ENCODE measurements around the gene CRYAA. TPM values are rescaled to one million over a fixed set of nuclear protein-coding genes. Genes with fewer than 3 reads are reported as not detected.

The CRYAA gene
- total and polyA plus RNA-seq, 2 of the 8 experiments (the other 6 are each of a cell fraction or from before 2014, with no cell fraction given) = not detected

DNA sequence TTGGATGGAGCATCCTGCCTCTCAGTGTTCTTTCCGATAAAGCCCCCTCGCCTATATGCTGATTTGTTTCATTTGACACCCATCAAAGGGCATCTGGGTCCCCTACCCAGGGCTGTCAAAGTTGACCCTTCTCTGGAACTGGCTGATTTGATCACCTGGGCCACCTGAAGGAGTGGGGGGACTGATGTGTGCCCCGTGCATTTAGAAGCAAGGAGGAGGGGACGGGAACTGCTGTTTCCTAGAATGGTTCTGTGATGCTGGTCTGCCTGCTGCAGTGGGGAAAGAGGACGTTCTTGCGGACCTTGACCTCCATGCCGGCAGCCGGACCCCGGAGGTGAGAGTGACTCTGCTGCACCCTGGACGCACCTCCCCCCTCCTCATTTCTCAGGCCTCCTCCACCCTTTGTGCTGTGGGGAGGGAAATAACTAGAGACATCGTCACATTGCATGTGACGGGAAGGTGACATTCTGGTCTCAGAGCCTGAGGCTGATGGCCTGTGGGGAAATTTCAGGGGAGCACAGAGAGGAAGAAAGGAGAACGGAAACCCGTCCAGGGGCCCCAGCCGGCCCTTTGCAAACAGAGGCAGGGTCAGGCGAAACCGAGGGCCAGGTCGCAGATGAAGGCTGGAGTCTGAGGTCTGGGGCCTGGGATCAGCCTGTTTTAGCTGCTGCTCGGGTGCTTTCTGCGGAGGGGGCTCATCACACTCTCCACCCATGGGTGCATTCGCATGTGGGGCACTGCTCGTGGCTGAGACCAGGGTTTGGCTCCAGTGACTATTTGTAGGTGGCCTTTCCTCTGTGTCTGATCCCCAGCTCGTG, 25.7 kb downstream of the CRYAA start:
- H3K4me1 ChIP-seq (replicated peaks in 1 of 4; ENCODE audit: control insufficient read depth in 3 of 4, insufficient read depth in 4 of 4, low read length in 3 of 4) = peaks cover 0 to 5% (median 1%) of the 10 kb centered on the region in 4 experiments; a peak in 1 of 7 replicates
- H4K5ac ChIP-seq (ENCODE audit: insufficient read length, low read depth, low read length) = no peak overlapping the region
- no peaks in the 10 kb centered on the region for H3K9me3 ChIP-seq (ENCODE audit: insufficient read depth in 2 of 2, low read depth in 1 of 2, low read length in 1 of 2)
- no peak overlapping the region for H3K14ac ChIP-seq (ENCODE audit: insufficient read length)
- no peak overlapping the region for H4K91ac ChIP-seq (replicated peaks; ENCODE audit: insufficient read length, low read length)
- no peak overlapping the region for H3K4me2 ChIP-seq (ENCODE audit: insufficient read depth in 1 of 2, low read depth in 2 of 2, low read length in 2 of 2)
- H3K36me3 ChIP-seq (ENCODE audit: control insufficient read depth in 2 of 4, insufficient read depth in 4 of 4, low read length in 3 of 4) = no peaks in the 10 kb centered on the region
- no peak for DNase-seq (ENCODE audit: low read depth in 1 of 2, low spot score in 2 of 2)
- H3K23me2 ChIP-seq (ENCODE audit: low read depth, low read length) = peaks cover 4% of the 10 kb centered on the region; the same call in 1 of the 2 replicates
- WGBS, 2 experiments (ENCODE audit: extremely low coverage in 1 of 2, insufficient coverage in 1 of 2, insufficient read length in 1 of 2, insufficient replicate concordance in 2 of 2, low coverage in 1 of 2, low lambda C conversion rate in 2 of 2, missing lambda C conversion rate in 1 of 2) = 85% methylated on average over 20 of the region's 23 CpGs; no CpG with 5 or more reads in 1 of the 2 experiments
- H2BK20ac ChIP-seq (ENCODE audit: low read length) = no peak overlapping the region
- no peak overlapping the region for H2AK5ac ChIP-seq (ENCODE audit: low read depth, low read length)
- no peak overlapping the region for H3K4me3 ChIP-seq (ENCODE audit: extremely low read depth in 1 of 4, insufficient read depth in 2 of 4, low read depth in 3 of 4, low read length in 4 of 4)
- POLR2A ChIA-PET (ENCODE audit: partially characterized antibody) = interaction anchor here (0.6 kb wide), 2 partner anchors 458 to 1153 kb away, joined by 3 read pairs; no protein-coding TSS in a partner anchor
- no peak overlapping the region for H3K27ac ChIP-seq (ENCODE audit: low read depth, low read length)
- peak overlapping the region; percentile 53; the same call in 1 of the 2 replicates for H4K8ac ChIP-seq (ENCODE audit: extremely low read depth, insufficient read depth, low read length)
- no peaks in the 10 kb centered on the region for H3K27me3 ChIP-seq (replicated peaks in 1 of 4; ENCODE audit: control insufficient read depth in 3 of 4, extremely low read depth in 1 of 4, insufficient read depth in 3 of 4, low read length in 3 of 4)
- no peaks in the 10 kb centered on the region for H3K79me2 ChIP-seq (ENCODE audit: control insufficient read depth in 1 of 2, insufficient read depth in 2 of 2, low read length in 2 of 2)
- H3K23ac ChIP-seq (ENCODE audit: insufficient read length) = no peak overlapping the region
- no peaks in the 10 kb centered on the region for H3K79me1 ChIP-seq (ENCODE audit: low read depth, low read length)
- no peak overlapping the region; the same call in 1 of the 2 replicates for H2BK15ac ChIP-seq (ENCODE audit: low read length)
- no peak overlapping the region for H2BK120ac ChIP-seq (replicated peaks; ENCODE audit: low read depth, low read length)
- H2BK5ac ChIP-seq (ENCODE audit: low read depth, low read length) = no peak overlapping the region
- H2AFZ ChIP-seq (ENCODE audit: low read length) = no peak overlapping the region
- no peak overlapping the region for H3K56ac ChIP-seq (replicated peaks; ENCODE audit: insufficient read length, low read depth, low read length)
- no peak overlapping the region for H3K9ac ChIP-seq (replicated peaks in 1 of 4; ENCODE audit: extremely low read depth in 1 of 4, low read depth in 3 of 4, low read length in 3 of 4)
- H3K18ac ChIP-seq (ENCODE audit: extremely low read depth, low read length) = no peak overlapping the region
- CTCF ChIA-PET (ENCODE audit: partially characterized antibody) = interaction anchor here (0.5 to 1.0 kb wide), 2 partner anchors 106 to 1051 kb away, joined by 3 read pairs; no protein-coding TSS in a partner anchor
- no peak for FAIRE-seq
- H4K20me1 ChIP-seq (replicated peaks in 1 of 2; ENCODE audit: control insufficient read depth in 1 of 2, insufficient read depth in 2 of 2, low read length in 2 of 2) = no peaks in the 10 kb centered on the region
- no peak overlapping the region for H2BK12ac ChIP-seq (ENCODE audit: low read depth, low read length)
- H3K4ac ChIP-seq (replicated peaks; ENCODE audit: insufficient read length, low read depth, low read length) = no peak overlapping the region
- TF ChIP-seq CEBPB (IDR thresholded peaks at IDR 0.05; ENCODE audit: low read depth, low read length) (no peak), SAP30 (IDR thresholded peaks at IDR 0.05; ENCODE audit: insufficient read depth, insufficient replicate concordance, low read length) (no peak), SP2 (IDR thresholded peaks at IDR 0.05; ENCODE audit: low read length) (no peak), SRF (IDR thresholded peaks at IDR 0.05; ENCODE audit: low read depth, low read length) (no peak), KDM1A (IDR thresholded peaks at IDR 0.05; ENCODE audit: borderline replicate concordance, low read length) (no peak), BRCA1 (IDR thresholded peaks at IDR 0.05; ENCODE audit: low read depth, low read length) (no peak), CBX5 (IDR thresholded peaks at IDR 0.05; ENCODE audit: low read depth, low read length) (no peak), EGR1 (IDR thresholded peaks at IDR 0.05; ENCODE audit: borderline replicate concordance, low read depth, low read length) (no peak), TAF7 (optimal IDR thresholded peaks at IDR 0.05; ENCODE audit: borderline replicate concordance, low read depth, low read length) (no peak), HDAC2 (IDR thresholded peaks at IDR 0.05; ENCODE audit: borderline replicate concordance in 1 of 2, low read depth in 2 of 2, low read length in 2 of 2) (no peak), KDM4A (IDR thresholded peaks at IDR 0.05; ENCODE audit: low read depth, low read length, severe bottlenecking) (no peak), POLR2A (IDR thresholded peaks at IDR 0.05; ENCODE audit: control extremely low read depth in 1 of 2, low read depth in 2 of 2, low read length in 2 of 2) (no peak), TCF12 (IDR thresholded peaks at IDR 0.05; ENCODE audit: low read depth, low read length) (no peak)
